ENCODE results near the gene DUSP16. TPM values are rescaled to one million over a fixed set of nuclear protein-coding genes. Genes with fewer than 3 reads are reported as not detected.

DUSP16 gene
- total RNA-seq, 1 experiment from 2014 or later: 51.9 TPM

GRCh38 chr12:12538535-12538934 is 24.1 kb downstream of the DUSP16 start:
- peak overlapping the region; percentile 60 for H3K27ac Mint-ChIP-seq
- ChIA-PET CTCF (no interaction called here), POLR2A (no interaction called here)
- H3K36me3 Mint-ChIP-seq: peaks cover 5% of the 10 kb centered on the region
- no peak for TF ChIP-seq NR2C2 (CRISPR knock-in tag; IDR thresholded peaks at IDR 0.05)
- no peak for TF ChIP-seq TCF7 (CRISPR knock-in tag; IDR thresholded peaks at IDR 0.05; ENCODE audit: low read depth)
- TF ChIP-seq E2F5 (CRISPR knock-in tag; IDR thresholded peaks at IDR 0.05): no peak
- no peak for TF ChIP-seq ATF2 (CRISPR knock-in tag; IDR thresholded peaks at IDR 0.05; ENCODE audit: borderline replicate concordance, low read depth)
- TF ChIP-seq ZMAT4 (CRISPR knock-in tag; IDR thresholded peaks at IDR 0.05): no peak
- TF ChIP-seq ZNF512 (CRISPR knock-in tag; IDR thresholded peaks at IDR 0.05; ENCODE audit: borderline replicate concordance): no peak
- TF ChIP-seq CDX4 (CRISPR knock-in tag; IDR thresholded peaks at IDR 0.05; ENCODE audit: borderline replicate concordance): no peak
- TF ChIP-seq CREM (CRISPR knock-in tag; IDR thresholded peaks at IDR 0.05): no peak
- TF ChIP-seq NFATC4 (CRISPR knock-in tag; IDR thresholded peaks at IDR 0.05): no peak
- no peak for TF ChIP-seq HMGXB4 (CRISPR knock-in tag; IDR thresholded peaks at IDR 0.05)
- no peak for TF ChIP-seq E2F1 (CRISPR knock-in tag; IDR thresholded peaks at IDR 0.05)
- TF ChIP-seq FOXP1 (CRISPR knock-in tag; IDR thresholded peaks at IDR 0.05; ENCODE audit: borderline replicate concordance): no peak
- no peak for TF ChIP-seq GRHL2 (CRISPR knock-in tag; IDR thresholded peaks at IDR 0.05; ENCODE audit: insufficient replicate concordance, severe bottlenecking)
- TF ChIP-seq STAT6 (CRISPR knock-in tag; conservative IDR thresholded peaks at IDR 0.05; ENCODE audit: low read depth): no peak
- TF ChIP-seq ESRRA (CRISPR knock-in tag; IDR thresholded peaks at IDR 0.05; ENCODE audit: borderline replicate concordance): no peak
- no peak for TF ChIP-seq PRRX2 (CRISPR knock-in tag; IDR thresholded peaks at IDR 0.05)
- no peak for DNase-seq (ENCODE audit: low spot score)
- H3K9me3 Mint-ChIP-seq: no peaks in the 10 kb centered on the region
- no peak overlapping the region for H3K4me3 Mint-ChIP-seq
- ATAC-seq: no peak
- H3K4me1 Mint-ChIP-seq: peaks cover 48% of the 10 kb centered on the region
- H3K27me3 Mint-ChIP-seq (ENCODE audit: low read depth): no peaks in the 10 kb centered on the region

Data from WTC11 (cell line).